Measurements from ENCODE around the gene FBXL7. TPM values are rescaled to one million over a fixed set of nuclear protein-coding genes. Genes with fewer than 3 reads are reported as not detected.

The FBXL7 gene
- total and polyA plus RNA-seq, 3 experiments from 2014 or later = not detected

DNA sequence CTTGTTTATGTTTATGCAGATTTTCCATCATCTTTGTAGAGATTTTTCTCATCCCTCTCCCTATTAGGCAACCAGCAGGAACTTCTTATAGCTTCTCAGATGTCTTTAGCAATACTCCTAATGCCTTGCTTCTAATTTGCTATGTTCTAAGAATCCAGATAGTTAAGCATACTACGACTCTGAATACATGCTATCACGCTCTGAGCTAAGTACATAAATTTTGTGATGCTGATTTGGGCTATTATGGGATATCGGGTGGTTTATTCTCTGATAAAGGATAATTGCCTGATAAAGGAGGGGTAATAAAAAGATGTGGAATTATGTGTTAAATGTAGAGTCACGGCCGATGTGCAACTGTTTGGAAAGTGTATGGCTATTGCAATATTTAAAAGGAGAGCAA lies 6.5 kb upstream of the FBXL7 start:
- ChIA-PET CTCF (interaction anchor here (0.6 kb wide), 1 partner anchor 531 kb away, joined by 3 read pairs; no protein-coding TSS in a partner anchor), POLR2A (no interaction called here)
- Histone ChIP-seq H3K27me3 (ENCODE audit: insufficient read depth, low read length, poor library complexity, severe bottlenecking) (no peaks in the 10 kb centered on the region), H3K4me1 (ENCODE audit: insufficient read depth, low read length) (no peaks in the 10 kb centered on the region), H3K27ac (ENCODE audit: low read depth, low read length) (no peak overlapping the region), H3K9me3 (ENCODE audit: low read length) (no peaks in the 10 kb centered on the region), H3K4me3 (ENCODE audit: low read length) (no peak overlapping the region), H3K36me3 (ENCODE audit: insufficient read depth, low read length) (no peaks in the 10 kb centered on the region)
- Mint-ChIP-seq H3K36me3 (no peaks in the 10 kb centered on the region), H3K27me3 (peaks cover 2 to 4% of the 10 kb centered on the region in 2 donors), H3K9me3 (peaks cover 0 to 15% (median 2%) of the 10 kb centered on the region in 5 donors), H3K27ac (no peak overlapping the region), H3K4me3 (no peak overlapping the region), H3K4me1 (no peaks in the 10 kb centered on the region)
- no peak for DNase-seq

DNA sequence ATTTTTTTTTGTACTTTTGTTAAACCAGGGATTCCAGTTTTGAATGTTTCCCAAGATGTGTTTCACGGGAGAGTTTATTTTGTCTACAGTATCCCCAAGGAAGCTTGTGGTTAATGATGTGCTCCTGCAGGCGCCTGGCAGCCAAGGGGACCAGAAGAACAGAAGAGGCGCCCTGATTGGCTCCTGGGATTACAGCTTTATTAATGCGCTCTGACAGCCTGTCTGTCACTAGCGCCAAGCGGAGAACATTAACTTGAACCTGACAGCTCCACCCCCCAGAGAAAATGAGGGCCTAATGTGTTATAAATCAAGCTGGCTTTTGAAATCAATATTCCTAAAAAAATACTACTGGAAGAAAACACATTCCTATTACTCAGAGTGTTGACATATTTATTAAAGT lies 5.0 kb upstream of the FBXL7 start:
- Histone ChIP-seq H3K27me3 (ENCODE audit: insufficient read depth, low read length, poor library complexity, severe bottlenecking) (no peaks in the 10 kb centered on the region), H3K27ac (ENCODE audit: low read depth, low read length) (no peak overlapping the region), H3K9me3 (ENCODE audit: low read length) (no peaks in the 10 kb centered on the region), H3K4me1 (ENCODE audit: insufficient read depth, low read length) (no peaks in the 10 kb centered on the region), H3K36me3 (ENCODE audit: insufficient read depth, low read length) (no peaks in the 10 kb centered on the region), H3K4me3 (ENCODE audit: low read length) (no peak overlapping the region)
- H3K9me3 Mint-ChIP-seq = peaks cover 0 to 18% (median 2%) of the 10 kb centered on the region in 5 donors
- POLR2A ChIA-PET = no interaction called here
- no peaks in the 10 kb centered on the region for H3K4me1 Mint-ChIP-seq
- H3K4me3 Mint-ChIP-seq = no peak overlapping the region
- CTCF ChIA-PET = no interaction called here
- DNase-seq = no peak
- H3K27ac Mint-ChIP-seq = no peak overlapping the region
- H3K36me3 Mint-ChIP-seq = no peaks in the 10 kb centered on the region
- peaks cover 10 to 14% of the 10 kb centered on the region in 2 donors for H3K27me3 Mint-ChIP-seq

DNA sequence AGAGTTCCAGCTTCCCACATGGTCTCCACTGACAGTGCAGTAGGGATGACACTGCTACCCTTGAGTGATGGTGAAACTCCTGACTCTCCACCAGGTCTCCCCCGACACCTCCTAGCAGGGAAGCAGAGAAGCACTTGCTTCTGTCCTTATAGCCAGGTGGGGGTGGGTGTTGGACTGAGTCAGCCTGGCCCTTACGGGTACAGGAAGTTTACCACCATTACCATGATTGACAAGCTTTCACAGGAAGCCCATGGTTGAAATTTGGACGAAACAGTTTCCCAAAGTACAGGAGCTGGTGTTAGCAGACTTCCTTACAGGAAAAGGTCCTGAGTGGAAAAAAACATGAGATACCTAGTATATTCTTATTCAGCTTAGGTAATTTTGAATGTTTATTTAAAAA lies 3.1 kb upstream of the FBXL7 start:
- Histone ChIP-seq H3K27ac (ENCODE audit: low read depth, low read length) (no peak overlapping the region), H3K36me3 (ENCODE audit: insufficient read depth, low read length) (no peaks in the 10 kb centered on the region), H3K27me3 (ENCODE audit: insufficient read depth, low read length, poor library complexity, severe bottlenecking) (no peaks in the 10 kb centered on the region), H3K9me3 (ENCODE audit: low read length) (no peaks in the 10 kb centered on the region), H3K4me1 (ENCODE audit: insufficient read depth, low read length) (no peaks in the 10 kb centered on the region), H3K4me3 (ENCODE audit: low read length) (no peak overlapping the region)
- no peak overlapping the region for H3K4me3 Mint-ChIP-seq
- H3K4me1 Mint-ChIP-seq = peaks cover 0 to 2% (median 0%) of the 10 kb centered on the region in 3 donors
- no peaks in the 10 kb centered on the region for H3K36me3 Mint-ChIP-seq
- ChIA-PET POLR2A (no interaction called here), CTCF (no interaction called here)
- no peak for DNase-seq
- peaks cover 18 to 26% of the 10 kb centered on the region in 2 donors for H3K27me3 Mint-ChIP-seq
- peaks cover 0 to 15% (median 5%) of the 10 kb centered on the region in 5 donors for H3K9me3 Mint-ChIP-seq
- H3K27ac Mint-ChIP-seq = no peak overlapping the region

GRCh38 chr5:15500325-15501001 lies 483 bp downstream of the FBXL7 start:
- Mint-ChIP-seq H3K4me3 (no peak overlapping the region), H3K27me3 (peaks cover 18 to 33% of the 10 kb centered on the region in 2 donors), H3K9me3 (peaks cover 0 to 16% (median 7%) of the 10 kb centered on the region in 5 donors), H3K4me1 (peaks cover 0 to 2% (median 0%) of the 10 kb centered on the region in 3 donors), H3K27ac (no peak overlapping the region), H3K36me3 (no peaks in the 10 kb centered on the region)
- H3K9me3 ChIP-seq (ENCODE audit: low read length) = no peaks in the 10 kb centered on the region
- H3K36me3 ChIP-seq (ENCODE audit: insufficient read depth, low read length) = no peaks in the 10 kb centered on the region
- H3K4me1 ChIP-seq (ENCODE audit: insufficient read depth, low read length) = no peaks in the 10 kb centered on the region
- no peaks in the 10 kb centered on the region for H3K27me3 ChIP-seq (ENCODE audit: insufficient read depth, low read length, poor library complexity, severe bottlenecking)
- ChIA-PET CTCF (no interaction called here), POLR2A (no interaction called here)
- no peak overlapping the region for H3K27ac ChIP-seq (ENCODE audit: low read depth, low read length)
- DNase-seq = no peak
- H3K4me3 ChIP-seq (ENCODE audit: low read length) = no peak overlapping the region

- Histone ChIP-seq H3K4me3 (ENCODE audit: low read length) (no peak overlapping the region), H3K36me3 (ENCODE audit: insufficient read depth, low read length) (no peaks in the 10 kb centered on the region), H3K27me3 (ENCODE audit: insufficient read depth, low read length, poor library complexity, severe bottlenecking) (no peaks in the 10 kb centered on the region), H3K9me3 (ENCODE audit: low read length) (no peaks in the 10 kb centered on the region), H3K4me1 (ENCODE audit: insufficient read depth, low read length) (no peaks in the 10 kb centered on the region), H3K27ac (ENCODE audit: low read depth, low read length) (no peak overlapping the region)
- H3K4me3 Mint-ChIP-seq = no peak overlapping the region
- DNase-seq = no peak
- peaks cover 0 to 16% (median 7%) of the 10 kb centered on the region in 5 donors for H3K9me3 Mint-ChIP-seq
- no peaks in the 10 kb centered on the region for H3K36me3 Mint-ChIP-seq
- POLR2A ChIA-PET = no interaction called here
- H3K4me1 Mint-ChIP-seq = peaks cover 0 to 2% (median 0%) of the 10 kb centered on the region in 3 donors
- CTCF ChIA-PET = no interaction called here
- H3K27ac Mint-ChIP-seq = no peak overlapping the region
- peaks cover 18 to 33% of the 10 kb centered on the region in 2 donors for H3K27me3 Mint-ChIP-seq
Observed at GRCh38 chr5:15501091-15501791, 1.3 kb downstream of the FBXL7 start.

GRCh38 chr5:15502208-15502607 lies 2.2 kb downstream of the FBXL7 start:
- POLR2A ChIA-PET = no interaction called here
- Mint-ChIP-seq H3K27me3 (peaks cover 18 to 33% of the 10 kb centered on the region in 2 donors), H3K9me3 (peaks cover 0 to 16% (median 7%) of the 10 kb centered on the region in 5 donors)

DNA sequence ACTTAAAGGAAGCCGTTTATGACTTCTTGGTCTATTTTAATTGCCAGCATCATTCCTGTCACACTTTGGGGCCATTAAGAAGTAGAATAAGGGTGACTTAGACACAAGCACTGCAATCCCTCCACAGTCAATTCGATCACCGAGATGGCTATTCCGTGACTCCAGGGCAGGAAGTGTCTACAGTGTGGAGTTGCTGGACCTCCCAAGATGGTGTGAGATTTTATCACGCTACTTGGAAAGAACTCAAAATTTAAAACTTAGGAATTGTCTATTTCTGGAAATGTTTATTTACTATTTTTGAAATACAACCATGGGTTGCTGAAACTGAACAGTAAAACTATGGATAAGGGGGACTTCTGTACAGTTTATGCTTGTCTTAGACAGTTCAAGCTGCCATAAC lies 6.2 kb downstream of the FBXL7 start:
- H3K27ac Mint-ChIP-seq = no peak overlapping the region
- Histone ChIP-seq H3K27ac (ENCODE audit: low read depth, low read length) (no peak overlapping the region), H3K4me1 (ENCODE audit: insufficient read depth, low read length) (no peaks in the 10 kb centered on the region), H3K36me3 (ENCODE audit: insufficient read depth, low read length) (no peaks in the 10 kb centered on the region), H3K27me3 (ENCODE audit: insufficient read depth, low read length, poor library complexity, severe bottlenecking) (no peaks in the 10 kb centered on the region), H3K9me3 (ENCODE audit: low read length) (no peaks in the 10 kb centered on the region), H3K4me3 (ENCODE audit: low read length) (no peak overlapping the region)
- H3K27me3 Mint-ChIP-seq = peaks cover 4 to 13% of the 10 kb centered on the region in 2 donors
- ChIA-PET CTCF (no interaction called here), POLR2A (no interaction called here)
- H3K4me3 Mint-ChIP-seq = no peak overlapping the region
- no peak for DNase-seq
- peaks cover 2 to 18% (median 6%) of the 10 kb centered on the region in 5 donors for H3K9me3 Mint-ChIP-seq
- H3K36me3 Mint-ChIP-seq = no peaks in the 10 kb centered on the region
- no peaks in the 10 kb centered on the region for H3K4me1 Mint-ChIP-seq

More at GRCh38 chr5:15502208-15502607, 2.2 kb downstream of the FBXL7 start:
- no peak overlapping the region for H3K27ac ChIP-seq (ENCODE audit: low read depth, low read length)
- Mint-ChIP-seq H3K36me3 (no peaks in the 10 kb centered on the region), H3K27ac (no peak overlapping the region), H3K4me1 (peaks cover 0 to 2% (median 0%) of the 10 kb centered on the region in 3 donors), H3K4me3 (no peak overlapping the region)
- no peaks in the 10 kb centered on the region for H3K9me3 ChIP-seq (ENCODE audit: low read length)
- H3K27me3 ChIP-seq (ENCODE audit: insufficient read depth, low read length, poor library complexity, severe bottlenecking) = no peaks in the 10 kb centered on the region
- no peaks in the 10 kb centered on the region for H3K4me1 ChIP-seq (ENCODE audit: insufficient read depth, low read length)
- no peak overlapping the region for H3K4me3 ChIP-seq (ENCODE audit: low read length)
- DNase-seq = no peak
- CTCF ChIA-PET = no interaction called here
- H3K36me3 ChIP-seq (ENCODE audit: insufficient read depth, low read length) = no peaks in the 10 kb centered on the region

DNA sequence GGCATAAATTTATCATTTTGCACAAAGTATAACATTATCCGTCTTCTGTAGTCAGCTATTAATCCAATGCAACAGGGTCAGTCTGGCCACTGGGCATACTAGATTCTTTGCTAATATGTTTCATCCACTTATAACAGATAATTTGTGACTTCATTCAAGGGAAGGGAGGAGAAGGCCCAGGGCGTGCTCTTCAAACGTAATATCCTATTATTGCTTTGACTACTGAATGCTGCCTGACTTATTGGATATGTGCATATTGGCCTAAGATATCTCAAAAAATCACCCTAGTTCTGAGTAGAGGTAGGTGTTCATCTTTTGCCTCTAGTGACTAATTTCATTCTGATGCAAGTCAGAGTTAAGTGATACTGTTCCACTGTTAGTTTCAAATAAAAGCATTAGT lies 6.9 kb downstream of the FBXL7 start:
- ChIA-PET POLR2A (no interaction called here), CTCF (no interaction called here)
- Mint-ChIP-seq H3K4me1 (no peaks in the 10 kb centered on the region), H3K27ac (no peak overlapping the region), H3K4me3 (no peak overlapping the region), H3K27me3 (peaks cover 0 to 7% of the 10 kb centered on the region in 2 donors), H3K36me3 (no peaks in the 10 kb centered on the region), H3K9me3 (peaks cover 2 to 21% (median 4%) of the 10 kb centered on the region in 5 donors)
- no peaks in the 10 kb centered on the region for H3K4me1 ChIP-seq (ENCODE audit: insufficient read depth, low read length)
- no peak overlapping the region for H3K4me3 ChIP-seq (ENCODE audit: low read length)
- no peak for DNase-seq
- no peaks in the 10 kb centered on the region for H3K9me3 ChIP-seq (ENCODE audit: low read length)
- H3K27me3 ChIP-seq (ENCODE audit: insufficient read depth, low read length, poor library complexity, severe bottlenecking) = no peaks in the 10 kb centered on the region
- no peaks in the 10 kb centered on the region for H3K36me3 ChIP-seq (ENCODE audit: insufficient read depth, low read length)
- no peak overlapping the region for H3K27ac ChIP-seq (ENCODE audit: low read depth, low read length)
